DOHH2 (cell line): ENCODE results near the gene CENPU.

Experiments used
- CTCF ChIP-seq: fragments of 200-600 bp; sonication (generic); IDR thresholded peaks from one replicate; pipeline ENCODE4 v1.5.1; 2014; ENCODE audit warnings: antibody characterized with exemption, mild to moderate bottlenecking, low read depth, low read length; ENCODE audit not compliant: poor library complexity, severe bottlenecking
- EZH2phosphoT487 ChIP-seq: fragments of 200-600 bp; sonication (generic); IDR thresholded peaks from 2 replicates; pipeline ENCODE4 v1.6.1; 2017; ENCODE audit warnings: borderline replicate concordance, mild to moderate bottlenecking, antibody characterized with exemption, low read length, moderate library complexity, mixed read lengths

DNA sequence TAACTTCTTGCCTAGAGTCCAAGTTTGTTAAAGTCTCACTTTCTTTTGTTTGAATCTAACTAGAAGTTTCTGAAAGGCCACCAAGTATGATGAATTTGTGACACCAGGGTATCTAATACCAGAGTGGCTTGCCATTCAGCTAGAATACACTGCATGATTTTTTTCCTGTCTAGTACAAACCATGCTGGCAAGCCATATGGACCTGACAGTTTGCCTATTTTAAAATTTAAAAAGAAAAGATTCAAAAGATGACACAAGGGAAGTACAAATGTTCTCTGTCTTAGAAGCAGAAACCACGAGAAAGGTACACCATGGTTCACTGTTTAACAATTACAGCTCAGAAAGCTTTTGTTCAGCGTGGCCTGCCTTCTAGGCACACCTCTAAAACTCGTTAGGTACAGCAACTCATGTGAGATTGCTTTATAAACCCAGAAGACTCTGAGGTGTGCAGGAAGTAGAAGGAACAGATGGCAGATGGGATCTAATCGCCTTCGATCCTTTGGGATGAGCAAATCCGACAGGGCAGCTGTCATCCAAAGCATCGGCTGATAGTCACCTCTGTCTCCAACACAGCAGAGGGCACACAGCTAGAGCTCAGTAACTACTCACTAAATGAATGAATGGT lies 35.4 kb upstream of the CENPU start:
- no peak for TF ChIP-seq CTCF
- no peak for TF ChIP-seq EZH2phosphoT487
